ENCODE data around the gene AMZ2.
"Not testable (repeated sequence)": the region's sequence is repeated elsewhere in the genome, so short reads cannot be mapped to it uniquely, and the experiment has no call there.

DNA sequence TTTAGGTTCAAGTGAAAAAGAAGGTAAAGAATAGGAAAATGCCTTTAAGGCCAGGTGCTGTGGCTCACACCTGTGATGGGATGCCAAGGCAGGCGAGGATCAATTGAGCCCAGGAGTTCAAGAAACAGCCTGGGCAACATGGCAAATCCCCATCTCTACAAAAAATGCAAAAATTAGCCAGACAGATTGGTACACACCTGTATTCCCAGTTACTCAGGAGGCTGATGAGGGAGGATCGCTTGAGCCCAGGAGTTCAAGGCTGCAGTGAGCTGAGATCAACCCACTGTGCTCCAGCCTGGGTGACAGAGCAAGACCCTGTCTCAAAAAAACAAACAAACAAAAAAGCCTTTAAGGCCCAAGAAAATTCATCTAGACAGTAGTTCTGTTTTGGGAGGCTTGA, 45.5 kb upstream of the AMZ2 start:
- TF ChIP-seq, protein P1, sequence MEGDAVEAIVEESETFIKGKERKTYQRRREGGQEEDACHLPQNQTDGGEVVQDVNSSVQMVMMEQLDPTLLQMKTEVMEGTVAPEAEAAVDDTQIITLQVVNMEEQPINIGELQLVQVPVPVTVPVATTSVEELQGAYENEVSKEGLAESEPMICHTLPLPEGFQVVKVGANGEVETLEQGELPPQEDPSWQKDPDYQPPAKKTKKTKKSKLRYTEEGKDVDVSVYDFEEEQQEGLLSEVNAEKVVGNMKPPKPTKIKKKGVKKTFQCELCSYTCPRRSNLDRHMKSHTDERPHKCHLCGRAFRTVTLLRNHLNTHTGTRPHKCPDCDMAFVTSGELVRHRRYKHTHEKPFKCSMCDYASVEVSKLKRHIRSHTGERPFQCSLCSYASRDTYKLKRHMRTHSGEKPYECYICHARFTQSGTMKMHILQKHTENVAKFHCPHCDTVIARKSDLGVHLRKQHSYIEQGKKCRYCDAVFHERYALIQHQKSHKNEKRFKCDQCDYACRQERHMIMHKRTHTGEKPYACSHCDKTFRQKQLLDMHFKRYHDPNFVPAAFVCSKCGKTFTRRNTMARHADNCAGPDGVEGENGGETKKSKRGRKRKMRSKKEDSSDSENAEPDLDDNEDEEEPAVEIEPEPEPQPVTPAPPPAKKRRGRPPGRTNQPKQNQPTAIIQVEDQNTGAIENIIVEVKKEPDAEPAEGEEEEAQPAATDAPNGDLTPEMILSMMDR (conservative IDR thresholded peaks at IDR 0.05 in 1 of 2, IDR thresholded peaks at IDR 0.05 in 1 of 2; ENCODE audit: extremely low read depth in 1 of 2, insufficient read depth in 1 of 2, low read depth in 1 of 2, low read length in 2 of 2) = not testable (repeated sequence)
- not testable (repeated sequence) for TF ChIP-seq EZH2 (IDR thresholded peaks at IDR 0.05; ENCODE audit: borderline replicate concordance, low read length)

All from mammary epithelial cell (primary cell).